Measurements from ENCODE around the gene DDX50.

- TF ChIP-seq CTCF (IDR thresholded peaks at IDR 0.05), result no peak
- TF ChIP-seq POLR2A (IDR thresholded peaks at IDR 0.05), result no peak
- no peak for TF ChIP-seq EP300 (IDR thresholded peaks at IDR 0.05)
These were observed 58.8 kb downstream of the DDX50 start for GRCh38 chr10:68959695-68960527.

Data from tibial nerve (tissue), 4 donors.